ENCODE measurements around the gene HARS1. TPM values are rescaled to one million over a fixed set of nuclear protein-coding genes. Genes with fewer than 3 reads are reported as not detected.
"Not testable (repeated sequence)": the region's sequence is repeated elsewhere in the genome, so short reads cannot be mapped to it uniquely, and the experiment has no call there.

HARS1 gene
- total and polyA plus RNA-seq, 2 experiments from 2014 or later = 41.1 to 56.6 TPM

- H3K4me1 ChIP-seq (ENCODE audit: insufficient read depth) = no peaks in the 10 kb centered on the region
Observed at GRCh38 chr5:140627972-140628371, 63.2 kb downstream of the HARS1 start.

DNA sequence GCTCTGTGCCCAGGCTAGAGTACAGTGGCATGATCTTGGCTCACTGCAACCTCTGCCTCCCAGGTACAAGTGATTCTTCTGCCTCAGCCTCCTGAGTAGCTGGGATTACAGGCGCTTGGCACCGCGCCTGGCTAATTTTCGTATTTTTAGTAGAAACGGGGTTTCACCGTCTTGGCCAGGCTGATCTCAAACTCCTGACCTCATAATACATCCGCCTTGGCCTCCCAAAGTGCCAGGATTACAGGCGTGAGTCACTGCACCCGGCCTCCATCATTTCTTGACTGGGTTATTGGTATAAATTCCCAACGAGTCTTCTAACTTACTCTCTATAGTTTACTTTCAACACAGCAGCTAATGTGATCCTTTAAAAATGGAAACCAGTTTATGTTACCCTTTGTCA lies 66.3 kb downstream of the HARS1 start:
- H3K4me3 ChIP-seq; H3K79me2 ChIP-seq; H4K20me1 ChIP-seq (ENCODE audit: insufficient read depth, poor library complexity, severe bottlenecking); H3K27ac ChIP-seq; H3K4me1 ChIP-seq (ENCODE audit: insufficient read depth); H3K9me3 ChIP-seq (ENCODE audit: low read depth); DNase-seq (ENCODE audit: low spot score); H3K27me3 ChIP-seq; H3K9me2 ChIP-seq (replicated peaks; ENCODE audit: insufficient read depth); H3K36me3 ChIP-seq (replicated peaks; ENCODE audit: insufficient read depth, low read depth); H2AFZ ChIP-seq; H3K4me2 ChIP-seq: not testable (repeated sequence)
- 88% methylated on average over 10 of the region's 10 CpGs for WGBS (ENCODE audit: low lambda C conversion rate, missing lambda C conversion rate)

More at GRCh38 chr5:140627972-140628371, 63.2 kb downstream of the HARS1 start:
- DNase-seq (ENCODE audit: low spot score) = no peak
- H3K4me2 ChIP-seq = no peak overlapping the region
- no peak overlapping the region for H3K4me3 ChIP-seq
- no peaks in the 10 kb centered on the region for H3K79me2 ChIP-seq
- no peaks in the 10 kb centered on the region for H3K27me3 ChIP-seq
- no peak overlapping the region for H3K27ac ChIP-seq
- no peaks in the 10 kb centered on the region for H3K9me3 ChIP-seq (ENCODE audit: low read depth)
- no peak for TF ChIP-seq CTCF (IDR thresholded peaks at IDR 0.05; ENCODE audit: poor library complexity)
- TF ChIP-seq EZH2 (IDR thresholded peaks at IDR 0.05; ENCODE audit: borderline replicate concordance) = no peak
- no peak for TF ChIP-seq EZH2phosphoT487 (IDR thresholded peaks at IDR 0.05; ENCODE audit: low read depth, severe bottlenecking, unreplicated experiment)
- H3K9me2 ChIP-seq (replicated peaks; ENCODE audit: insufficient read depth) = no peaks in the 10 kb centered on the region
- H4K20me1 ChIP-seq (ENCODE audit: insufficient read depth, poor library complexity, severe bottlenecking) = no peaks in the 10 kb centered on the region
- H2AFZ ChIP-seq = no peak overlapping the region
- H3K36me3 ChIP-seq (replicated peaks; ENCODE audit: insufficient read depth, low read depth) = no peaks in the 10 kb centered on the region
- 94% methylated on average over 6 of the region's 6 CpGs for WGBS (ENCODE audit: low lambda C conversion rate, missing lambda C conversion rate)

Small RNAs within 50 kb of the gene (microRNA-seq; reads per million reads assigned to microRNA genes)
- not detected for gene MIR3655

Small RNAs within 50 kb of the gene (small RNA-seq; reads per million reads assigned to genes)
- gene VTRNA1-1 = 141 reads per million, percentile 98 among the genes with 10 or more reads in this experiment
- gene VTRNA1-2 = 23.2 reads per million, percentile 96 among the genes with 10 or more reads in this experiment
- 3.0 reads per million, percentile 90 among the genes with 10 or more reads in this experiment for gene VTRNA1-3

Other genes with a start within 250 kb of the HARS1 start
- 2.7 and 3.5 TPM in 2 replicates for gene EIF4EBP3, start 143.7 kb downstream of the HARS1 start, total RNA-seq
- gene EIF4EBP3, start 143.7 kb downstream of the HARS1 start, polyA plus RNA-seq = 6.6 and 6.9 TPM in 2 replicates
- 24.4 and 26.5 TPM in 2 replicates for gene SRA1, start 133.9 kb downstream of the HARS1 start, total RNA-seq
- gene SRA1, start 133.9 kb downstream of the HARS1 start, polyA plus RNA-seq = 66.4 and 66.6 TPM in 2 replicates
- 19.5 and 21.0 TPM in 2 replicates for gene APBB3, start 126.8 kb downstream of the HARS1 start, total RNA-seq
- 41.5 and 51.5 TPM in 2 replicates for gene APBB3, start 126.8 kb downstream of the HARS1 start, polyA plus RNA-seq
- 29.2 and 34.1 TPM in 2 replicates for gene SLC35A4, start 126.5 kb downstream of the HARS1 start, total RNA-seq
- gene SLC35A4, start 126.5 kb downstream of the HARS1 start, polyA plus RNA-seq = 70.4 and 81.0 TPM in 2 replicates
- gene CD14, start 58.2 kb downstream of the HARS1 start, total RNA-seq = 0.84 and 2.3 TPM in 2 replicates
- 0.45 and 1.9 TPM in 2 replicates for gene CD14, start 58.2 kb downstream of the HARS1 start, polyA plus RNA-seq
- gene TMCO6, start 51.9 kb downstream of the HARS1 start, total RNA-seq = 10.0 and 25.8 TPM in 2 replicates
- gene TMCO6, start 51.9 kb downstream of the HARS1 start, polyA plus RNA-seq = 9.3 and 13.1 TPM in 2 replicates
- 82.7 and 82.9 TPM in 2 replicates for gene NDUFA2, start 43.7 kb downstream of the HARS1 start, total RNA-seq
- gene NDUFA2, start 43.7 kb downstream of the HARS1 start, polyA plus RNA-seq = 161 and 182 TPM in 2 replicates
- 68.7 and 72.2 TPM in 2 replicates for gene IK, start 43.5 kb downstream of the HARS1 start, total RNA-seq
- gene IK, start 43.5 kb downstream of the HARS1 start, polyA plus RNA-seq = 75.0 and 83.2 TPM in 2 replicates
- 21.2 and 21.4 TPM in 2 replicates for gene WDR55, start 26.5 kb downstream of the HARS1 start, total RNA-seq
- gene WDR55, start 26.5 kb downstream of the HARS1 start, polyA plus RNA-seq = 23.0 and 25.6 TPM in 2 replicates
- gene DND1, start 17.8 kb downstream of the HARS1 start, total RNA-seq = 0.36 and 1.3 TPM in 2 replicates
- gene DND1, start 17.8 kb downstream of the HARS1 start, polyA plus RNA-seq = 0.52 and 0.85 TPM in 2 replicates
- 22.8 and 26.9 TPM in 2 replicates for gene HARS2, start 85 bp upstream of the HARS1 start, total RNA-seq
- gene HARS2, start 85 bp upstream of the HARS1 start, polyA plus RNA-seq = 28.6 and 32.3 TPM in 2 replicates
- gene ZMAT2, start 9.1 kb upstream of the HARS1 start, total RNA-seq = 37.7 and 40.9 TPM in 2 replicates
- gene ZMAT2, start 9.1 kb upstream of the HARS1 start, polyA plus RNA-seq = 29.5 and 47.6 TPM in 2 replicates
- gene PCDHA1, start 94.8 kb upstream of the HARS1 start, total RNA-seq = 0.04 TPM in 1 of 2 replicates, not detected in the other
- not detected in 2 replicates for gene PCDHA1, start 94.8 kb upstream of the HARS1 start, polyA plus RNA-seq
- 2.3 and 3.9 TPM in 2 replicates for gene PCDHA2, start 103.5 kb upstream of the HARS1 start, total RNA-seq
- gene PCDHA2, start 103.5 kb upstream of the HARS1 start, polyA plus RNA-seq = 2.0 and 2.6 TPM in 2 replicates
- gene PCDHA3, start 109.7 kb upstream of the HARS1 start, total RNA-seq = 0.84 and 1.1 TPM in 2 replicates
- gene PCDHA3, start 109.7 kb upstream of the HARS1 start, polyA plus RNA-seq = 0.12 and 0.49 TPM in 2 replicates
- 25.2 and 30.0 TPM in 2 replicates for gene PCDHA4, start 115.7 kb upstream of the HARS1 start, total RNA-seq
- 9.1 and 12.3 TPM in 2 replicates for gene PCDHA4, start 115.7 kb upstream of the HARS1 start, polyA plus RNA-seq
- gene PCDHA5, start 130.2 kb upstream of the HARS1 start, total RNA-seq = 2.2 and 2.5 TPM in 2 replicates
- 0.15 and 0.45 TPM in 2 replicates for gene PCDHA5, start 130.2 kb upstream of the HARS1 start, polyA plus RNA-seq
- 3.2 and 3.4 TPM in 2 replicates for gene PCDHA6, start 136.6 kb upstream of the HARS1 start, total RNA-seq
- gene PCDHA6, start 136.6 kb upstream of the HARS1 start, polyA plus RNA-seq = 0.27 and 0.38 TPM in 2 replicates
- gene PCDHA7, start 142.9 kb upstream of the HARS1 start, total RNA-seq = 1.7 and 3.3 TPM in 2 replicates
- gene PCDHA7, start 142.9 kb upstream of the HARS1 start, polyA plus RNA-seq = 0.11 and 0.95 TPM in 2 replicates
- 1.6 and 1.9 TPM in 2 replicates for gene PCDHA8, start 149.8 kb upstream of the HARS1 start, total RNA-seq
- gene PCDHA8, start 149.8 kb upstream of the HARS1 start, polyA plus RNA-seq = 0.13 and 0.44 TPM in 2 replicates
- 1.5 and 2.5 TPM in 2 replicates for gene PCDHA9, start 157.0 kb upstream of the HARS1 start, total RNA-seq
- gene PCDHA9, start 157.0 kb upstream of the HARS1 start, polyA plus RNA-seq = 0.57 and 0.90 TPM in 2 replicates
- gene PCDHA10, start 164.5 kb upstream of the HARS1 start, total RNA-seq = 9.7 and 13.8 TPM in 2 replicates
- gene PCDHA10, start 164.5 kb upstream of the HARS1 start, polyA plus RNA-seq = 7.4 and 7.7 TPM in 2 replicates
- 1.8 and 4.5 TPM in 2 replicates for gene PCDHA11, start 177.6 kb upstream of the HARS1 start, total RNA-seq
- 2.5 TPM in 2 replicates for gene PCDHA11, start 177.6 kb upstream of the HARS1 start, polyA plus RNA-seq
- gene PCDHA12, start 183.9 kb upstream of the HARS1 start, total RNA-seq = 18.7 TPM in 2 replicates
- gene PCDHA12, start 183.9 kb upstream of the HARS1 start, polyA plus RNA-seq = 7.2 and 7.8 TPM in 2 replicates
- gene PCDHA13, start 190.8 kb upstream of the HARS1 start, total RNA-seq = 4.1 and 4.3 TPM in 2 replicates
- 0.27 and 1.2 TPM in 2 replicates for gene PCDHA13, start 190.8 kb upstream of the HARS1 start, polyA plus RNA-seq
- 6.3 and 7.0 TPM in 2 replicates for gene PCDHAC1, start 234.9 kb upstream of the HARS1 start, total RNA-seq
- 0.41 and 1.3 TPM in 2 replicates for gene PCDHAC1, start 234.9 kb upstream of the HARS1 start, polyA plus RNA-seq